K562 treated with DMSO at 1 percent for 4 hours (cell line): ENCODE results near the gene TXNDC12. TPM values are rescaled to one million over a fixed set of nuclear protein-coding genes. Genes with fewer than 3 reads are reported as not detected.

Experiments
- total RNA-seq: library from RNA; unstranded; fragments of 300-600 nt; gene quantifications from 2 replicates; pipeline ENCODE4 v1.2.3, GENCODE V29; 2022; ENCODE audit not compliant: insufficient read depth

The TXNDC12 gene
- total RNA-seq, result 82.9 and 112 TPM in 2 replicates

GRCh38 chr1:52055066-52055865 lies at the start of gene TXNDC12:
TSS of gene TXNDC12 (minus strand) at chr1:52055191. CDS start at chr1:52055096, 95 bp downstream.

GRCh38 chr1:52056163-52056936 lies 1.4 kb upstream of the TXNDC12 start, which contains the start of gene BTF3L4:
TSS of gene BTF3L4 (plus strand) at chr1:52056295. CDS start at chr1:52059848, 3,553 bp downstream.

GRCh38 chr1:52033190-52034049 lies 21.6 kb downstream of the TXNDC12 start, which contains the start of gene KTI12:
TSS of gene KTI12 (minus strand) at chr1:52033810. CDS start at chr1:52033761, 49 bp downstream.

GRCh38 chr1:51990478-51990965 lies 64.5 kb downstream of the TXNDC12 start, which contains the start of gene RAB3B:
TSS of gene RAB3B (minus strand) at chr1:51990700. CDS start at chr1:51977117, 13,583 bp downstream.

Other genes with a start within 250 kb of the TXNDC12 start
- 140 and 173 TPM in 2 replicates for gene NRDC, start 176.5 kb downstream of the TXNDC12 start, total RNA-seq
- gene RAB3B, start 64.5 kb downstream of the TXNDC12 start, total RNA-seq, result 2.5 and 2.9 TPM in 2 replicates
- gene KTI12, start 21.4 kb downstream of the TXNDC12 start, total RNA-seq, result 25.5 and 26.9 TPM in 2 replicates
- 33.7 and 35.9 TPM in 2 replicates for gene BTF3L4, start 1.1 kb upstream of the TXNDC12 start, total RNA-seq
- 4.0 and 4.2 TPM in 2 replicates for gene ZFYVE9, start 86.9 kb upstream of the TXNDC12 start, total RNA-seq